LNCAP (cell line): Measurements from ENCODE around the gene PSTPIP1.

Experiments used
- TF ChIP-seq, protein P1 (sequence below): fragments of 450-650 bp; IDR thresholded peaks from 2 replicates; pipeline ENCODE4 v1.5.1; 2017; ENCODE audit warnings: mild to moderate bottlenecking

Gene PSTPIP1

DNA sequence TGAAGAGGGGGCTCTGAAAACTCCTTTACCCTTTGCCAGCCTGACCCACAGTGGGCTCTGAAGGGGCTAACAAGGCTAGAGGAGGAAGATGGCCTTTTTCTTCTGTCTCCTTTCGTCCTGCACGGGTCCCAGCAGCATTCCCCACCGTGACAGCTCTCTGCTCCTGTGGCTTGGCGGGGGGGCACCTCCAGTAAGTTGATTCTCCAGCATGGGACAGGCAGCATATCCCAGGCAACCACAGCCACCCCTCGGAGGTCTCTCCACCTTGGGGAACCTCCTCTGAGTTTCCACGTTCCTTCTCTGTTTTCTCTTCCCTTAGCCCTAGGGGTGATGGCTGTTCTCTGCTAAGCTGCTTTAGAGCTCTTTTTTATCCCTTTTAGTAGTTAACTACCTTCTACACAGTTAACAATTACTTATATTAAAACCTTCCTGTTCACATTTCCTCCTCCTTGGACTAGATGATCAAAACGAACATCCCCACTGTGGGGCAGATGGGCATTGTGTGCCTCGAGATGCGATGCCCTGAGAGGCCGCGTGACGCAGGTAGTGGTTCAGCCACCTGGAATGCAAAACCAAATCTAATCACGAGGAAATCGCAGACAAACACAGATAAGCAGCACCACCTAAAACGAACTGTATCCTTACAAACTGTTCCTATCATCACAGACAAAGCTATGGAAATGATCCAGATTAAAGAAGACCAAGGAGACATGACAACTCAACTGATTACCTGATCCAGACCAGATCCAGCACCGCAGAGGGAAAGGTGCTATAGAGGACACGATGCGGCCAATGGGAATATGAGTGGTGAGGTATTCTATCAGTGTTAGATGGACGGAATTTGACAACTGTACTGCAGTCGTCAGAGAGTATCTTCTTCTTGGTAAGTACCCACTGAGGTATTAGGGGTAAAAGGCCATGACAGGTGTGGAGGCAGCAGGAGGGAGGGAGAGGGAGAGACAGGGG lies 48.3 kb downstream of the PSTPIP1 start:
- TF ChIP-seq, protein P1, sequence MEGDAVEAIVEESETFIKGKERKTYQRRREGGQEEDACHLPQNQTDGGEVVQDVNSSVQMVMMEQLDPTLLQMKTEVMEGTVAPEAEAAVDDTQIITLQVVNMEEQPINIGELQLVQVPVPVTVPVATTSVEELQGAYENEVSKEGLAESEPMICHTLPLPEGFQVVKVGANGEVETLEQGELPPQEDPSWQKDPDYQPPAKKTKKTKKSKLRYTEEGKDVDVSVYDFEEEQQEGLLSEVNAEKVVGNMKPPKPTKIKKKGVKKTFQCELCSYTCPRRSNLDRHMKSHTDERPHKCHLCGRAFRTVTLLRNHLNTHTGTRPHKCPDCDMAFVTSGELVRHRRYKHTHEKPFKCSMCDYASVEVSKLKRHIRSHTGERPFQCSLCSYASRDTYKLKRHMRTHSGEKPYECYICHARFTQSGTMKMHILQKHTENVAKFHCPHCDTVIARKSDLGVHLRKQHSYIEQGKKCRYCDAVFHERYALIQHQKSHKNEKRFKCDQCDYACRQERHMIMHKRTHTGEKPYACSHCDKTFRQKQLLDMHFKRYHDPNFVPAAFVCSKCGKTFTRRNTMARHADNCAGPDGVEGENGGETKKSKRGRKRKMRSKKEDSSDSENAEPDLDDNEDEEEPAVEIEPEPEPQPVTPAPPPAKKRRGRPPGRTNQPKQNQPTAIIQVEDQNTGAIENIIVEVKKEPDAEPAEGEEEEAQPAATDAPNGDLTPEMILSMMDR = no peak

DNA sequence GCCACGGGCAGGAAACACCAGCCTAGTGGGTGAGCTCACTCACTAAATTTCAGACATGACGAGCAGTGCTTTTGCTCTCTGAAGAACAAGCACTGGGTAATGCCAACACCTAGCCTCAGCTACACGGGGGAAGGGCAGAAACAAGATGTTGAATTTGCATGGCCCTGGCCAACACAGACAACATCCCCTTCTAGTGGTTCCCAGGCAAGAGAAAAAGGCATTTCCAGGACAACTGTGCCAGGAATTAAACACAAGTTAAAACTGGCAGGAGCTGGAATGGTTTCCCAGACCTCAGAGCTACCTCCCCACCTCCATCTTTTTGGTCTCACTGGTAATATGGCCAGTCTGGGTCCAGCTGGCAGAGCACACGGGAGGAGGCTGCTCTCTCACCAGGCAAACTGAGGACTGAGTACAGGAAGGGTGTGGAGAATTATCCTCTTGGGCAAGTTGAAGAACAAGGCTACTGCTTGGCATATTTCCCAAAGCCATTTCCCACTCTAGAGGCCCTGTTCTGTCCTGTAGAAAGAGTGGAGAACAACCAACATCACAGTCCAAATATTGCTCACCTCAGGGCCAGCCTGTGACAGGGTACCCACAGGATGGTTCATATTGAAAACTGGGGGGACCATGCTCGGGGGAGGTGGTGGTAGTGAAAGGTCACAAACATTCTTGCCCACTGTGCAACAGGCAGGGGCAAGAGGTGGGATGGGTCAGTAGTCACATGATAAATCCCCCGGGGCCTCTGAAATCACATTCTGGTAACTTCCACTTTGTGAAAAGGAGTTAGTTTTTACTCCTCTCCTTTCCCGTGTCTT lies 49.5 kb downstream of the PSTPIP1 start:
- TF ChIP-seq, protein P1 = no peak

DNA sequence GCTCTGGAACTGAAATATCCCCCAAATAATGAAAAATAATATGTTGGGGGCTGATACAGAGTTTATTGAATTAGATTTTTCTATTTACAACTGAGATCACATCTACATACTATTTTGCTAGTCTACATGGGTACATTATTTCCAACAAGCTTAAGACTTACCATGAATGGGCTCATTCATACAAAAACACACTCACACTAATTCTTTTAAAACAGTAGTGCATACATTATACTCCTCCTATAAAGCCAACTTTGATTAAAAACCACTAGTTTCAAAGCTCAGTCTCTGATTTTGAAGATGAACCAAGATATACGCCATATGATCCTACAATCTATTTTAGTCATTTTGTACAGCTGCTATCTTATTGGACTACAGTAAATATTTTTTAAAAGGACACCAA lies 51.1 kb downstream of the PSTPIP1 start:
- TF ChIP-seq, protein P1 = no peak

DNA sequence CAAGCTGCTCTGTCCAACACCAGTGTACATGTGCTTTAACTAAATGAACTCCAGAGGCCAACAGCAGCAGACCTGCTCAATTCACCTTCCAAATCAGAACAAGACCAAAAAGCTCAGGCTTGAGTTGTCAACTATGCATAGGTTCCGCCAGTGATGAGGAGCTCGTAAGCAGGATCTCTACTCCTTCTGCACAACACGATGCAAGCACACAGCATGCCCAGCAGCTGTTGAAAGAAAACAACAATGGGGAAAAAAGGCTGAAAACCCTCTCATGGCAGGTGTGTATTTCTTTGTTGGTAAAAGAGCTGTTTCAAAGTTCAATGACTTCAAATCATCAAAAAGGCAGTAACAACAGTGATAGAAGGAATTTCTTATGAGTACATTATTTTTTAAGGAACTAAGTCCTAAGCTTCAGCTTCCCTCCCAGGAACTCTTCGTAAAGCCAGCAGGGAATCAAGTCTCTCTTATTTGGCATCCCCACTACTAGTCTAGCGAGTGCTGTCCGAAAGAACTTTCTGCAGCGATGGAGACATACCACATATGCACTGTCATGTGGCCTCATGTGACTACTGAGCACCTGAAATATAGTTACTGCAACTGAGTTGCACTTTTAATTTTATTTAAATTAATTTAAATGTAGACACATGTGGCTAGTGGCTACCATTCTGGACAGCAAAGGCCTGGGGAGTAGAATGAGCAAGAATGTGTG lies 51.9 kb downstream of the PSTPIP1 start:
- TF ChIP-seq, protein P1 = no peak

DNA sequence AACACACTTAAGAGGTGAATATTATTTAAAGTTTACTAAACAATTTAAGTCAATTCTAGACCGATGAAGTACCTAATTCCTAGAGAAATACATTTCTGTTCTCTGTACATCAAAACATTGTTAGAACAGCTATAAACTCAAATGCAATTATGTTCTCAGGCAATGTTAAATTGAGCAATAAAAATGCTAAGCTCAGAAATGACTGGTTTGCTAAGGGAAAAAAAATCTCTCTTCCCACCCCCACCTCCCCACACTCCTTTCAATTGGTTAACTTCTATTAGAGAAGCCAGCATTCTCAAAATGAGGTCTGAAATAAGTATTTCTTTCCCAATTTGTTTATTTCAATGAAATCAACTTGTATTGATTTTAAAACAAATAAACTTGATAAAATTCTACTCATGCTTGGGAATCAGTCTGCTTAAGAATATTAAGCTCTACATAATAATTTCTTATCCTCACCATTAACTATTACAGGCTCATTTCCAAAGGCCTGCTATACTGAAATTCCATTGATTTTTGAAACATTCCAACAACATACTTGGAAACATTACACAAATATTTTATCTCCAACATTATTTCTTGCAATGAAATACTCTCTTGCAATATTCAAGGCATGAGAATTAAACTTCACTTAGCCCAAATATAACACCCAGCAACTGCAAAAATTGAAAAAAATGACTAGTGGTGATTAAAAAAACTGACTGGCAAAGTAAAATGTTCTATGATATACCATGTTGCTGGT lies 53.4 kb downstream of the PSTPIP1 start:
- TF ChIP-seq, protein P1 = no peak

DNA sequence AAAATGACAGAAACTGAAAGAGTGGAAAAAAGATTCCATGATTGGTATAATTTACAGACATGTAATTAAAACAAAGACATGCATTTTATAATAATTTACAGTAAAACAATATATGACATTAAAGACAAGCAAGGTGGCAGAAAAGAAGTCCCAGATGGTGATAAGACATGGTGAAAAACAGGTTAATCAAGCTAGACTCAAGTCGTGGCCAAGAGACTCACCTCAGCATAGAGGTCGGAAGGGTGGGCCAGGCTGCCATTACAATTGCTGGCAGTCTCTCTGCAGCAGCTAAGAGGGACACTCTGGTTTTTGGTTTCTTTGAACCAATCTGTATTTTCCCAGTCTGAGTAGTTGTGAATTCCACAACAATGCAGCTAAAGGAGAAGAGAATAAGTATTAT lies 57.6 kb downstream of the PSTPIP1 start:
- TF ChIP-seq, protein P1 = no peak

DNA sequence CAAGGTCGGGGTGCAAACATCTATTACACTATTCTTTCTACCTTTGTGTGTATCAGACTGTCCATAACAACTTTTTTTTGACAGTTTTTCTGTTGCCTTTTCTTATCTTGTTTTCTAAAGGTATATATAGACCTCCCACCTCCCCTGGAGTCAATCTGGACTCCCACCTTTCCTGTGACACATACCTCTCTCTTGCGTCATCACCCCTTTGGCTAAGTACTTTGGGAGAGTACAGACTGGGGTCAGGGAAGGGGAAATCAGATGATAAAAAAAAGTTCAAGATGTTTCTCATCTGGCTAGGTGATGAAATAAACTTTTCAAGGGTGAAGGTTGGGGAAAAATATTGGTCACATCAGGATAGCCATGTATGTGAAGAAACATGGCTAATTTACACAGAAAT lies 58.8 kb downstream of the PSTPIP1 start:
- TF ChIP-seq, protein P1 = no peak
